ENCODE measurements around the gene SQSTM1. TPM values are rescaled to one million over a fixed set of nuclear protein-coding genes. Genes with fewer than 3 reads are reported as not detected.
"Not testable (repeated sequence)": the region's sequence is repeated elsewhere in the genome, so short reads cannot be mapped to it uniquely, and the experiment has no call there.

SQSTM1 gene
- polyA plus RNA-seq, 1 donor, result 74.0 TPM

- no peak for DNase-seq
Observed at GRCh38 chr5:179827680-179828079, 7.0 kb downstream of the SQSTM1 start.

- no peak for DNase-seq
Observed at GRCh38 chr5:179828756-179829421, 8.2 kb downstream of the SQSTM1 start.

GRCh38 chr5:179829732-179830435 lies 9.2 kb downstream of the SQSTM1 start:
- no peak for DNase-seq

GRCh38 chr5:179830818-179831468 lies 10.2 kb downstream of the SQSTM1 start:
- DNase-seq, result no peak

GRCh38 chr5:179832039-179832745 lies 11.5 kb downstream of the SQSTM1 start:
- no peak for DNase-seq

GRCh38 chr5:179833056-179833708 lies 12.5 kb downstream of the SQSTM1 start:
- no peak for DNase-seq

GRCh38 chr5:179833709-179834070 lies 13.0 kb downstream of the SQSTM1 start:
- no peak for DNase-seq

GRCh38 chr5:179834120-179834519 lies 13.4 kb downstream of the SQSTM1 start:
- DNase-seq, result no peak

- DNase-seq, result not testable (repeated sequence)
Observed at GRCh38 chr5:179834871-179835270, 14.2 kb downstream of the SQSTM1 start.

- no peak for DNase-seq
Observed at GRCh38 chr5:179836225-179837019, 15.7 kb downstream of the SQSTM1 start.

GRCh38 chr5:179837076-179838011 lies 16.6 kb downstream of the SQSTM1 start:
- no peak for DNase-seq

GRCh38 chr5:179839328-179840256 lies 18.9 kb downstream of the SQSTM1 start:
- no peak for DNase-seq

- DNase-seq, result no peak
Observed at GRCh38 chr5:179840321-179840720, 19.6 kb downstream of the SQSTM1 start.

- no peak for DNase-seq
Observed at GRCh38 chr5:179840766-179841165, 20.1 kb downstream of the SQSTM1 start.

- DNase-seq, result no peak
Observed at GRCh38 chr5:179841621-179842020, 20.9 kb downstream of the SQSTM1 start.

GRCh38 chr5:179852993-179853547 lies 32.4 kb downstream of the SQSTM1 start:
- no peak for DNase-seq

GRCh38 chr5:179854356-179854755 lies 33.7 kb downstream of the SQSTM1 start:
- no peak for DNase-seq

GRCh38 chr5:179858241-179858585 lies 37.5 kb downstream of the SQSTM1 start:
- no peak for DNase-seq

Data from hindlimb muscle (tissue), 1 donor.